Tibial artery (tissue), 4 donors: ENCODE measurements around the gene ZFHX2.

Source experiments
- DNase-seq, 2 donors: peaks; one replicate each; pipeline ENCODE4 v3.0.0-alpha.2; 2019
- H3K27ac ChIP-seq, 2 donors: fragments of 200-600 bp; sonication (generic) in 1 of 2; 1 replicate in 1 of 2; 2 replicates in 1 of 2; pipeline ENCODE4 v1.5.1; 2018 to 2019; ENCODE audit warnings: mild to moderate bottlenecking in 1 of 2
- H3K27me3 ChIP-seq, 2 donors: fragments of 200-600 bp; sonication (generic) in 1 of 2; one replicate each; pipeline versions ENCODE4 v1.5.1 to v1.6.0; 2016 to 2019
- H3K36me3 ChIP-seq, 3 donors: fragments of 200-600 bp; sonication (generic) in 2 of 3; one replicate each; pipeline ENCODE4 v1.5.1; 2016 to 2019; ENCODE audit warnings: mild to moderate bottlenecking in 2 of 3
- H3K4me1 ChIP-seq, 4 donors: fragments of 200-600 bp; sonication (generic) in 2 of 4; 1 replicate in 3 of 4; 2 replicates in 1 of 4; pipeline ENCODE4 v1.5.1; 2016 to 2019
- H3K4me3 ChIP-seq, 2 donors: fragments of 200-600 bp; sonication (generic) in 1 of 2; 1 replicate in 1 of 2; 2 replicates in 1 of 2; pipeline ENCODE4 v1.5.1; 2018 to 2019; ENCODE audit warnings: mild to moderate bottlenecking in 2 of 2
- H3K9me3 ChIP-seq, 3 donors: fragments of 200-600 bp; sonication (generic) in 1 of 3; one replicate each; pipeline ENCODE4 v1.5.1; 2016 to 2019
- CTCF ChIP-seq, 2 experiments: fragments of 200-600 bp in 1 of 2; fragments of 450-650 bp in 1 of 2; IDR thresholded peaks; one replicate each; pipeline ENCODE4 v1.5.1; 2017 to 2019; ENCODE audit warnings: antibody characterized with exemption in 2 of 2, mild to moderate bottlenecking in 1 of 2, moderate library complexity in 1 of 2
- intact Hi-C: fragments of 100-400 bp; cut with DNase I; formaldehyde crosslinking; loops from one replicate; pipeline ENCODE4 v1.15.0; 2023; ENCODE audit warnings: low total_unique reads

The ZFHX2 gene

GRCh38 chr14:23481362-23481970, 70.1 kb downstream of the ZFHX2 start:
- peaks cover 16 to 79% (median 20%) of the 10 kb centered on the region in 3 donors for H3K36me3 ChIP-seq
- no peaks in the 10 kb centered on the region for H3K9me3 ChIP-seq
- no peak for TF ChIP-seq CTCF (IDR thresholded peaks at IDR 0.05)
- H3K4me3 ChIP-seq: no peak overlapping the region
- DNase-seq: no peak
- intact Hi-C loops: no loop called here
- H3K27me3 ChIP-seq: no peaks in the 10 kb centered on the region
- H3K4me1 ChIP-seq: no peaks in the 10 kb centered on the region
- H3K27ac ChIP-seq: no peak overlapping the region

GRCh38 chr14:23478109-23478759, 73.3 kb downstream of the ZFHX2 start:
- Histone ChIP-seq H3K36me3 (peaks cover 47 to 80% (median 51%) of the 10 kb centered on the region in 3 donors), H3K27me3 (no peaks in the 10 kb centered on the region), H3K4me3 (no peak overlapping the region), H3K4me1 (no peaks in the 10 kb centered on the region), H3K27ac (no peak overlapping the region), H3K9me3 (no peaks in the 10 kb centered on the region)
- peak; percentile 59 to 79 for TF ChIP-seq CTCF (IDR thresholded peaks at IDR 0.05)
- intact Hi-C loops: no loop called here
- DNase-seq: peak in 1 of 2 donors; percentile 46

- no peak for TF ChIP-seq CTCF (IDR thresholded peaks at IDR 0.05)
- intact Hi-C loops: no loop called here
- H3K9me3 ChIP-seq: no peaks in the 10 kb centered on the region
- H3K27ac ChIP-seq: no peak overlapping the region
- DNase-seq: no peak
- H3K27me3 ChIP-seq: no peaks in the 10 kb centered on the region
- peaks cover 41 to 51% (median 49%) of the 10 kb centered on the region in 3 donors for H3K36me3 ChIP-seq
- peaks cover 0 to 8% (median 4%) of the 10 kb centered on the region in 4 donors for H3K4me1 ChIP-seq
- H3K4me3 ChIP-seq: no peak overlapping the region
Observed at GRCh38 chr14:23470947-23471346, 80.6 kb downstream of the ZFHX2 start.
